UCSD-AML1 (cell line): ENCODE measurements around the gene GLYR1.

Source experiments
- DNase-seq: peaks from one replicate; lab custom pipeline; 2025; ENCODE audit not compliant: unreplicated experiment; lab: John Stamatoyannopoulos, UW

GLYR1 gene

DNA sequence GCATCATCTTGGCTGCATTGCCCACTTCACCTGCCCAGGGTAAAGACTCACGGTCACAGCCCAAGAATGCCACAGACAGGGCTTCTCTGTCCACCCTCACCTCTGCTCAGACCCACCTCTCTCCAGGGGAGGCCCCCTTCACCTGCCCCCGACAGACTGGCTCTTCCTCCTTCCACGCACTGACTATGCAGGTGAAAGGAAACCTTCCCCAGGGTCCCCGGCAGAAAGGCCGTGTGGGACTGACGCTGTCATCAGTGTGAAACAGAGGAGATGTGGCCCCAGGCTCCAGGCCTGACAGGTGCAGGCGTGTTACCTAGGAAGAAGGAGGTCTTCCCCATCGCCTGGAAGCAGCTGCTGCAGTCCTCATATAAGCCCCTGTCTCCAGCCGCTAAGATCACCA is 35.3 kb downstream of the GLYR1 start:
- no peak for DNase-seq

DNA sequence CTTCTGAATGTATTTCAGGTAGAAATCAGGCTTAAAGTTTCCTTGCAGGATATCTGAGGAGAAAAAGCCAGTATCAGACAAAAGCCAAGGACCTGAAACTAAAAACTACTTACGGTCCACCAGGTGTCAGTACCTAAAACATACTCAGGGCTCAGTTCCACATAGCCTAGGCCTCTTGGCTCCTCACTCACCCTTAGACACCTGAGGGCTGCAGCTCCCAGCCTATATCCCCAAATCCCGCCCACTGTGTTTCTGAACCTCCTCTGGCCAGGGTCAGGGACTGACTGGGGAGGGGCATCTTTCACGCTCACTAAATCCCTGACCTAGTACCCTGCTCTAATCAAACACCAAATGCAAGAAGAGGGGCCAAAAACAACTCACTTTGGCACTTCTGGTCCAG is 35.8 kb downstream of the GLYR1 start:
- no peak for DNase-seq

DNA sequence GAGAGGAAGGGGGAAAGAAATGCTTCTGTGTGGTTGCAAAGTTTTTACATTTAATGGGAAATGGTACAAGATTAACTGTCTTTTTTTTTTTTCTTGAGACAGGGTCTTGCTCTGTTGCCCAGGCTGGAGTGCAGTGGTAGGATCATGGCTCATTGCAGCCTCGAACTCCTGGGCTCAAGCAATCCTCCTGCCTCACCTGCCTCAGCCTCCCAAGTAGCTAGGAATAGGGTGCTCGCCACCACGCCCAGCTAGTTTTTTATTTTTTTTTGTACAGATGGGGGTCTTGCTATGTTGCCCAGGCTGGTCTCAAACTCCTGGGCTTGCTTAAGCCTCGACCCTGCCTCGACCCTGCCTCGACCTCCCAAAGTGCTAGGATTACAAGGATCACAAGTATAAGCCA is 40.8 kb downstream of the GLYR1 start:
- DNase-seq: no peak

DNA sequence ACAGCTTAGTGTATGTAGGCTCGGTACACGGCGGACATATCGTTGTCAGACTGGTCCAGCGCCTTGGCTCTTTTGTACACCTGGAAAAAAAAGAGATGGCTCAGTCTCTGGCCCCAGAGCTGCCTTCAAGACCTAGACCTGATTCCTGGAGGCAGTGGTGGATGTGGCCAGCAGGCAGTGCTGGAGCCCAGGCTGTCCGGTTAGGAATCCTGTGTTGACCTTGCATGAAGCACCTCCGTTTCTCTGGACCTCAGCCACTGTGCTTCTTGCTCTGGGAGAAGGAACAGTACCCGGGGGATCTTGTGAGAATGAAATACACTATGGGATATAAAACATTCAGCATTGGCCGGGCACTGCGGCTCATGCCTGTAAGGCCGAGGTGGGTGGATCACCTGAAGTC is 41.9 kb downstream of the GLYR1 start:
- DNase-seq: no peak

DNA sequence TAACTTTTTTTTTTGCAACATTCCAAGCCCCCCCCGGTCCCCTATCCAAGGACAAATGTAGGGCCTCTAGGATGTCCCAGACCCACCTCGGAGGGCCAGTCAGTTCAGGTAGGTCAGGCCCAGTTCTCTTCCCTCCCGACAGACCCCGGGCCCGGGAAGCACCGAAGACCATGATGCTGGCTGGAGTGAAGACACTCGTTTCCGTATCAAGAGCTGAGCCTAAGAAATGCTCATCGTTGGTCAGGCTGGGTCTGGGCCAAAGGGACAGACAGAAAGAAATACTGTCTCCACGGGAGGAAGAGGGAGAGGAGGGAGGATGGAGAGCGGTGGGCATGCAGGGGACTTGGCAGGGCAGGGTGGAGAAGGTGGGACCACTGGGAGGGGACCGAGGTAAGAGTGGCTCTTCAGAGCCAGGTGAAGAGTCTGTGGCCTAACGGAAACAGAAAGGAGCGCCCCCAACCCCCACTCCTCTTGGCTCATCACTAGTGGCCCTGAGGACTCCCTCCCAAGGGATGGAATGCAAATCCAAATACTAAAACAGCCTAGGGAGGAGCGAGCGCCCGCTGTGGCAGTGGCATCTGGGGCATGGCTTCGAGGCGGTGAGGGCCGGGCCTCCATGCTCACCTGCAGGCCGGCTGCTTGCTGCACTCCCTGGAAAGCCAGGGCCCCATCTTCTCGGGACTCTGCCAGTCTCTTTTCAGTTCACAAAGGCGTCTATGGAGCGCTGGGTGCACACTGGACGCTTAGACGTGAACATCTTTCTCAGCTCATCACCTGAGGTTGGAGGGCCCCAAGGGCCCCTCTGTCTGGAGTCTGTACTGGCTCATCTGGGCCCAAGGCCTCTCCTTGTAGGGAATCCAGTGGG is 43.0 kb downstream of the GLYR1 start:
- no peak for DNase-seq

- DNase-seq: no peak
Measured at GRCh38 chr16:4803401-4803844, 43.7 kb downstream of the GLYR1 start.

GRCh38 chr16:4802659-4803287 is 44.3 kb downstream of the GLYR1 start:
- DNase-seq: peak; percentile 93

DNA sequence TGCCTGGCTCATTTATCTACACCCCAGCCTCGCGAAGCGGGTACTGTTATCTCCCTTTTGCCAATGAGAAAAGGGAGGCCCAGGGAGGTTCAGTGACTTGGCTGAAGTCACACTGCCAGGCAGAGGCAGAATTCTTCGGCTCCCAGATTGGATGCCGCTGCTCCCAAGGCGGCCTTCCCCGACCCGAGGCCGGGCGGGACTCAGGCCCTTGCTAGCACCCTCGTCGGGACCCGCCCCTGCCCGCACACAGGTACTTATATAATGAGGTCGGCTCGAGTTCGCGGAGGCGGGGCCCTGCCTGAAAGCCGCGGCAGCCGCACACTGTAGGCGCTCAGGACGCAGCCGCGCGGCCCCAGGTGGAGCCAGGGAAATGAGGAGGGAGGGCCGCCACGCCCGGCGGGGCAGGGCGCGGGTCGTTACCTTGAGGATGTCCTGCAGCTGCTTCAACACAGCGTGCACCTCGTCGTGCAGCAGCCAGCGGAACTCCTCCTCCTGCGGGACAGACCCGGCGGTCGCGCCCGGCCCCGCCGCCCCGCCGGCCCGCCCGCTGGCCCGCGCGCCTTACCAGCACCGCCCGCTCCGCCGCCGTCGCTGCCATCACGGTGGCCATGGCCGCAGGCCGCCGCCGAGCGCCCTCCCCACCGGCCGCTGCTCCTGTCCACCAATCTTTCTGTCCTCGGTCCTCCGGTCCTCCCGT is 45.0 kb downstream of the GLYR1 start, which contains the start of gene ROGDI:
ROGDI (minus strand) TSS at position 672 of the 697 bp plus-strand sequence; CDS start at position 610, 62 bp downstream.
- peak; percentile 62 for DNase-seq

DNA sequence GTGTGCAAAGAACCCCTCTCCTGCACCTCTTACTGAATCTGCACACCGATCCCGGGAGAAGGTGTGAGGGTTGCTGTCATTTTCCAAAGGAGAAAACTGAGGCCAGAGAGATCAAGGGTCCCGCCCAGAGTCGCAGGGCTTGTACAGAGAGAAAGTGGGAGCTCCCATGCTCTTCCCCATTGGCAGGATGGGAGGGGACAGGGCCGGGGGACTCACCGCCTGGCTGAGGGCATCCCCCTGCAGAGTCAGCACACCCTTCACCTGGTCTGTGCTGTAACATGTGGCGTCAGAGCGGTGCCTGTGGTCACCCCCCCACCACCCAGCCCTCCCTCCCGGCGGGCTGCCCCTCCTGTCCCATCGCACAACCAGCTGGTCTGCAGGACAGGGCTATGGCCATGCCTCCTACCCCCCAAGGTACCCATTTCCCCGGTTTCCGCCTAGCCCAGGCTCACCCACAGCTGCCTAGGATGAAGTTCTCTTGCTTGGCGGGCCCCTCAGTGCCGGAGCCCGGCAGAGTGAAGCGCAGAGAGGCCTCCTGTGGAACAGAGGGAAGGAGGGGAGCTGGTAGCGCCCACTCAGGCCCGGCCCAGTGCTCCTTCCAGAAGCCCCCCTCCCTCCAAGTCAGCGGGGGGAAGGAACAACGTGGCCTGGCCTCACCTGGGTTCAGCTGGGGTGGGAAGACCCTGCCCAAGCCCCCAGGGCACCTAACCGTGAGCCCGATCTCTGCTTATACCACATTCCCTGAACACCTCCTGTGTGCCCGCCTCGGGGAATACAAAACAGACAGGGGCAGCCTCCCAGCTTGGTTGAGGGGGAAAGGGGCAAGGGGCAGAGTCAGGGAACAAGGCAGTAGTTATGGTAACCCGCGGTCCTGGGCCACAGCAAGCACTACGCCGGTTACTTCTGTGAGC is 45.8 kb downstream of the GLYR1 start:
- DNase-seq: no peak

- DNase-seq: peak; percentile 83
Measured at GRCh38 chr16:4800290-4801041, 46.6 kb downstream of the GLYR1 start.

DNA sequence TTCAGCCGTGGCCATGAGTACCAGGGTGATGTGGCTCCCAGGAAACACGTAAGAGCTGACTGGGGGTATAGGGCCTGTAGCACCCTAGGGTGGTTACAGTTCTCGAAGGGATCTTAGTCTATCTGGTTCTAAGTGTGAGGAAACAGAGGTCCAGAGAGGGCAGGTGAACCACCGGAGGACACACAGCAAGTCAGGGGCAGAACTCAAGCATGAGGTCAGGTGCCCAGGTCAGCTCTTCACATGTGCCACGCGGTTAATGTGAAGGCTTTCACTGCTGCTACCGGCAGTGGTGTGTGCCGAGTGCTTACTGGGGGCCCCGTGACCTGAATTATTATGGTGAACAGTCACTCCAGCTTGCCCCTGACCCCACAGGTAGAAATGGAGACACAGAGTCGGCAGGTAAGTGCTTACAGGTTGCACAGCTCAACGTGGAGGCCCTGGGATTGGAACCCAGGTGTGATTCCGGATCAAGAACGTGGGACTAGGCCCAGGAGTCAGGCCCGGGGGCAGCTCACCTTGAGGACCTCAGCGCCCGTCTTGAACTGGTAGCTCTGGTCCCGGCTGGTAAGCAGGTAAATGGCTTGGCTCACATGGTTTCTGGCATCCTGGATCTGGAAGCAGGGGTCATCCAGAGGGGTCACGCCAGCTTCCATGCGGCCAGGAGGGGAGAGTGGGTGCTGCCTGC is 47.8 kb downstream of the GLYR1 start:
- no peak for DNase-seq

- no peak for DNase-seq
Measured at GRCh38 chr16:4798456-4798855, 48.6 kb downstream of the GLYR1 start.

DNA sequence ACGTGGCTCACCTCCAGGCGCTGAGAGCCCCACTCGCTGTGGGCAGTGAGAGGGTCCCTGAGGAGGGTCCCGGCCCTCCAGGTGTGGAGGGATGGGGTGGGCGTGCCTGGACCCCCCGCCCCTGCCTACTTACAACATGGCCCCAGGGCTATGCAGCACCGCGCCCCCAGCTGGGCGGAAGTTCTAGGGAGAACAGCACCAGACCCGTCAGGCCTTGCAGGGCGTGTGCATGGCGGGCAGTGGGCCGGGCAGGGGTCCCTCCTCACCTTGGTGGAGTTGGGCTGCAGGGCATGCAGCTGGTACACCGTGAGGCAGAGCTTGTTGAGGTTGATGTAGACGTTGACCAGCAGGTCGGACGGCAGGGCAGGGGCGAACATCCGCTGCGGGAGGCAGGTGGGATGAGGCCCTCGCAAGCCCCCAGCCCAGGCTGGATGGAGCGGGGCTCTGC is 49.3 kb downstream of the GLYR1 start:
- DNase-seq: no peak

GRCh38 chr16:4796982-4797804 is 49.9 kb downstream of the GLYR1 start:
- DNase-seq: no peak

DNA sequence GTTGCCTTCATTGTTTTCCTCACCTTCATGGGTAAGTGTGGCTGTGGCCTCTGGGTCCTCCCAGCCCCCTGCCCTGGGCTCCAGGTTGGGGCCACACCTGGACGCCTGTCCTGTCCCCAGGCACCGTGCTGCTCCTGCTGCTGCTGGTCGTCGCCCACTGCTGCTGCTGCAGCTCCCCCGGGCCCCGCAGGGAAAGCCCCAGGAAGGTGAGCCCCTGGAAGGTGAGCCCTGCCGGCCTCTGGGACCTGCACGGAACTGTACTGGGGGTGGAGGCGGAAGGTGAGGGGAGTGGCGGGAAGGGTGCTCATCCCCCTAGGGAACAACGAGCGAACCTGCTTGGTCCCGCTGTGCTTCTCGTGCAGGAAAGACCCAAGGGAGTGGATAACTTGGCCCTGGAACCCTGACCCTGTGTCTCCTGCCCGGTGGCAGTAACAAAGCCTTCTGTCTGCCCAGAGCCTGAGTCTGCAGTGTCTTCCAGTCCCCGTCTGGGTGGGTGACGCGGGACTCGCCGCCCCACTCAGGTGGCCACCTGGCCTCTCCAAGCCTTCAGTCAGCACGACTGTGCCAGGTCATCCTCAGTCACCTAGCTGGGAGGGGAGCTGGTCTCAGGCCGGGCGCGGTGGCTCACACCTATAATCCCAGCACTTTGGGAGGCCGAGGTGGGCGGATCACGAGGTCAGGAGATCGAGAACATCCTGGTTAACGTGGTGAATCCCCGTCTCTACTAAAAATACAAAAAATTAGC is 51.1 kb downstream of the GLYR1 start:
- no peak for DNase-seq

- DNase-seq: no peak
Measured at GRCh38 chr16:4795181-4795827, 51.8 kb downstream of the GLYR1 start, which contains the start of gene SMIM22. SMIM22 (plus strand) TSS chr16:4795369; CDS start chr16:4795735, 366 bp downstream.

DNA sequence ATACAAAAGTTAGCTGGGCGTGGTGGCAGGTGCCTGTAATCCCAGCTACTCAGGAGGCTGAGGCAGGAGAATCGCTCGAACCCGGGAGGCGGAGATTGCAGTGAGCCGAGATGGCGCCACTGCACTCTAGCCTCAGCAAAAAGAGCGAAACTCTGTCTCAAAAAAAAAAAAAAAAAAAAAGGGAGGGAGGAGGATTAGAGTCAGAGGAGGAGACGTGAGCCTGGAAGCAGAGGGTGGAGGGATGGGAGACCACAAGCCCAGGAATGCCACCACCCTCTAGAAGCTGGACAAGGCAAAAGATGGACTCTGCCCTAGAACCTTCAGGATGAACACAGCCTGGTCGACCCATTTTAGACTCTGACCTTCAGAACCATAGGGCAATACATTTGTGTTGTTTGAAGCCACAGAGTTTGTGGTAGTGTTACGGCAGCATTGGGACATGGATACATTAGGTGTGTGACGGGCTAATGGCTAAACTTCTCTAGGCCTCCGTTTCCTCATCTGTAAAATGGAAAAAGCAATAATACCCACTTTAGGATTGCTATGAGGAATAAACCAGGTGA is 54.1 kb downstream of the GLYR1 start:
- DNase-seq: no peak
